Panc1 (cell line): ENCODE data around the gene MAMDC2. TPM values are rescaled to one million over a fixed set of nuclear protein-coding genes. Genes with fewer than 3 reads are reported as not detected.
A peak's percentile ranks its signal among the peaks of the same experiment; 100 is the strongest.

ENCODE experiments used
- ATAC-seq: fragments of 200-7000 bp; cut with Tn5 transposase; 2 replicates; pipeline ENCODE4 v1.9.1; 2020; ENCODE audit warnings: mild to moderate bottlenecking, moderate library complexity
- BruUV-seq: library from RNA; stranded (reverse); fragments of 400-500 nt; replicated peaks from 2 replicates; lab custom pipeline; 2021; lab: Mats Ljungman, UMichigan
- CTCF ChIA-PET: fragments of 300-600 bp; sonication (Branson Sonifier 250); formaldehyde crosslinking; loops from one replicate; lab custom pipeline; 2022; ENCODE audit warnings: antibody characterized with exemption; lab: Charles Lee
- POLR2A ChIA-PET: fragments of 300-600 bp; sonication (Branson Sonifier 250); formaldehyde crosslinking; loops from one replicate; lab custom pipeline; 2022; ENCODE audit warnings: antibody characterized with exemption; lab: Charles Lee
- DNase-seq: peaks from one replicate; pipeline ENCODE4 v3.0.0-alpha.2; 2010; ENCODE audit warnings: low read depth, low spot score
- H3K27ac ChIP-seq: 2 replicates; pipeline ENCODE4 v1.5.1; 2011; ENCODE audit warnings: mild to moderate bottlenecking, low read length, inconsistent platforms
- H3K27me3 ChIP-seq: fragments of 200-500 bp; sonication (Bioruptor generic); 2 replicates; pipeline ENCODE4 v1.6.0; 2014; ENCODE audit warnings: low read length, inconsistent platforms; ENCODE audit not compliant: control insufficient read depth, insufficient read depth
- H3K36me3 ChIP-seq: fragments of 200-500 bp; sonication (Bioruptor generic); 2 replicates; pipeline ENCODE4 v1.5.1; 2014; ENCODE audit warnings: inconsistent platforms, mild to moderate bottlenecking, low read length, moderate library complexity; ENCODE audit not compliant: control insufficient read depth, insufficient read depth
- H3K4me1 ChIP-seq: 2 replicates; pipeline ENCODE4 v1.5.1; 2011; ENCODE audit warnings: inconsistent platforms, mild to moderate bottlenecking, low read length, moderate library complexity; ENCODE audit not compliant: control insufficient read depth, insufficient read depth
- H3K4me3 ChIP-seq, 2 experiments: 2 replicates each; pipeline ENCODE4 v1.5.1; 2011 to 2012; ENCODE audit warnings: low read depth in 2 of 2, low read length in 2 of 2, mild to moderate bottlenecking in 2 of 2, inconsistent platforms in 1 of 2, moderate library complexity in 1 of 2
- H3K9me3 ChIP-seq: fragments of 200-500 bp; sonication (Bioruptor generic); 2 replicates; pipeline ENCODE4 v1.5.1; 2014; ENCODE audit warnings: low read depth, mild to moderate bottlenecking, inconsistent platforms, low read length, moderate library complexity; ENCODE audit not compliant: control insufficient read depth, insufficient read depth
- CTCF ChIP-seq: fragments of 450-650 bp; IDR thresholded peaks from 2 replicates; pipeline ENCODE4 v1.5.1; 2017; ENCODE audit warnings: mild to moderate bottlenecking
- POLR2AphosphoS5 ChIP-seq: IDR thresholded peaks from 2 replicates; pipeline ENCODE4 v1.6.1; 2012; ENCODE audit warnings: mild to moderate bottlenecking, low read depth, low read length, moderate library complexity
- REST ChIP-seq, 2 experiments: IDR thresholded peaks; 2 replicates each; pipeline ENCODE4 v1.6.1; 2011 to 2012; ENCODE audit warnings: low read depth in 2 of 2, control low read depth in 1 of 2, low read length in 1 of 2, mild to moderate bottlenecking in 1 of 2, moderate library complexity in 1 of 2; ENCODE audit not compliant: insufficient read depth in 1 of 2
- SIN3A ChIP-seq: IDR thresholded peaks from 2 replicates; pipeline ENCODE4 v1.6.1; 2012; ENCODE audit warnings: low read depth, mild to moderate bottlenecking, low read length, moderate library complexity, borderline replicate concordance; ENCODE audit not compliant: insufficient read depth
- TCF7L2 ChIP-seq: IDR thresholded peaks from 2 replicates; pipeline ENCODE4 v1.6.1; 2011; ENCODE audit warnings: mild to moderate bottlenecking, low read depth, low read length, inconsistent platforms
- in situ Hi-C: cut with HindIII; loops from 2 replicates; pipeline ENCODE4 v1.10.0; 2016; ENCODE audit warnings: low sequenced_read_pairs, low pct_unique_long_range_greater_than_20kb
- intact Hi-C: fragments of 100-400 bp; cut with micrococcal nuclease; formaldehyde crosslinking; loops from one replicate; pipeline ENCODE4 v1.10.0; 2022; ENCODE audit not compliant: unreplicated experiment
- total RNA-seq: library from RNA; stranded (reverse); gene quantifications from one replicate; pipeline ENCODE4 v1.2.1, GENCODE V29; 2021; ENCODE audit not compliant: unreplicated experiment

The MAMDC2 gene
- total RNA-seq, 1 experiment from 2014 or later = 1.5 TPM

- Histone ChIP-seq H3K4me3 (no peak overlapping the region), H3K27me3 (no peaks in the 10 kb centered on the region), H3K4me1 (no peaks in the 10 kb centered on the region), H3K27ac (no peak overlapping the region), H3K36me3 (no peaks in the 10 kb centered on the region), H3K9me3 (no peaks in the 10 kb centered on the region)
- in situ Hi-C loops (no loop called here), intact Hi-C loops (no loop called here)
- DNase-seq = no peak
- BruUV-seq = no TSS peak
- CTCF ChIA-PET = interaction anchor here (0.5 to 1.3 kb wide), 2 partner anchors 143 to 150 kb away, joined by 4 to 8 read pairs; no protein-coding TSS in a partner anchor
- TF ChIP-seq SIN3A = no peak
- TF ChIP-seq TCF7L2 = no peak
- peak; percentile 76 for TF ChIP-seq CTCF
- TF ChIP-seq REST (IDR thresholded peaks at IDR 0.05; ENCODE audit: insufficient read depth in 1 of 2, low read depth in 2 of 2, low read length in 1 of 2) = no peak
- TF ChIP-seq POLR2AphosphoS5 = no peak
- no peak for ATAC-seq
- POLR2A ChIA-PET = no interaction called here
Measured at GRCh38 chr9:70113403-70114022, 69.9 kb downstream of the MAMDC2 start.

GRCh38 chr9:70114898-70115297 lies 71.2 kb downstream of the MAMDC2 start:
- no peaks in the 10 kb centered on the region for H3K27me3 ChIP-seq
- intact Hi-C loops (no loop called here), in situ Hi-C loops (no loop called here)
- no TSS peak for BruUV-seq
- no peaks in the 10 kb centered on the region for H3K9me3 ChIP-seq
- CTCF ChIA-PET = no interaction called here
- TF ChIP-seq REST (IDR thresholded peaks at IDR 0.05; ENCODE audit: insufficient read depth in 1 of 2, low read depth in 2 of 2, low read length in 1 of 2) (no peak), TCF7L2 (no peak), CTCF (no peak), SIN3A (no peak), POLR2AphosphoS5 (no peak)
- no peaks in the 10 kb centered on the region for H3K36me3 ChIP-seq
- no peak overlapping the region for H3K27ac ChIP-seq
- DNase-seq = no peak
- POLR2A ChIA-PET = no interaction called here
- no peaks in the 10 kb centered on the region for H3K4me1 ChIP-seq
- H3K4me3 ChIP-seq = no peak overlapping the region
- ATAC-seq = no peak
